ENCODE data around the gene EPB41L1.

DNA sequence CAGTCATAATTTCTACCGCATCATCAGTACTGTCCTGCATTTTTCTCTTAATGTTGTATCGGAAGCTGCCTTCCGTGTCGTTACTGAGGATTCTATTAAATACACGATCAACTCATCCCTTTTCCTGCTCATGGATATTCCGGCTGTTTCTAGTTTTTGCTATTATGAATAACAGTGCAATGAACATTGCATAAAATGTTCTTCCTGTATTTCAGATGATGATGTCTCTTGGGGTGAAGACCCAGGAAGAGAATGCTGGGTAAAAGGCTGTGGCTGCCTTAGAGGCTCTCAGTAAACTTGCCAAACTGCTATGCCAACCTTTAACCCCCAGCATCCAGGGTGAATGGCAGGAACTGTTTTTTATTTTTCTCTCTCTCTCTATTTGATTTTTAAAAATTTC lies 24.1 kb upstream of the EPB41L1 start:
- TF ChIP-seq CTCF (IDR thresholded peaks at IDR 0.05) (no peak), POLR2A (IDR thresholded peaks at IDR 0.05) (no peak)

Data from lower leg skin (tissue), 3 donors.